Brain pericyte (primary cell): Measurements from ENCODE around the gene IQSEC1.
A peak's percentile ranks its signal among the peaks of the same experiment; 100 is the strongest.

ENCODE experiments used
- DNase-seq: peaks from one replicate; pipeline ENCODE4 v3.0.0-alpha.2; 2012; ENCODE audit warnings: low read depth, low spot score

Gene IQSEC1

DNA sequence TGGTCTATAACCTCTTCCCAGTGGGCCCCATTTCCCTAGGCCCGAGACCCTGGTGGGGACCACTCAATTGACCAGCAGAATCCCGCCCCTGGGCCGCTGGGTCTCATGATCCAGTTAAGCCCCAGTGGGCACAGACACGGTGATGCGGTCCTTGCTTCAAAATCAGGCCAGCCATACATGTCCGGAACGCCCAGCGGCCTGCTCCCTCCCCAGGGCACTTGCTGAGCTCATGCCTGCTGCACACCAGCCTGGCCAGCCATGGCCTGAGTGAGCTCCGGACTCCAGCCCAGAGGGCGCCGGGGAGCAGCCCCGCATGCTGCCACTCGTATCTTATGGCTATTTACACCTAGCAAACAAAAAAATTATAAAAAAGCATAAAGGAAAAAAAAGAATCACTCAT lies 34.4 kb upstream of the IQSEC1 start:
- DNase-seq = no peak

DNA sequence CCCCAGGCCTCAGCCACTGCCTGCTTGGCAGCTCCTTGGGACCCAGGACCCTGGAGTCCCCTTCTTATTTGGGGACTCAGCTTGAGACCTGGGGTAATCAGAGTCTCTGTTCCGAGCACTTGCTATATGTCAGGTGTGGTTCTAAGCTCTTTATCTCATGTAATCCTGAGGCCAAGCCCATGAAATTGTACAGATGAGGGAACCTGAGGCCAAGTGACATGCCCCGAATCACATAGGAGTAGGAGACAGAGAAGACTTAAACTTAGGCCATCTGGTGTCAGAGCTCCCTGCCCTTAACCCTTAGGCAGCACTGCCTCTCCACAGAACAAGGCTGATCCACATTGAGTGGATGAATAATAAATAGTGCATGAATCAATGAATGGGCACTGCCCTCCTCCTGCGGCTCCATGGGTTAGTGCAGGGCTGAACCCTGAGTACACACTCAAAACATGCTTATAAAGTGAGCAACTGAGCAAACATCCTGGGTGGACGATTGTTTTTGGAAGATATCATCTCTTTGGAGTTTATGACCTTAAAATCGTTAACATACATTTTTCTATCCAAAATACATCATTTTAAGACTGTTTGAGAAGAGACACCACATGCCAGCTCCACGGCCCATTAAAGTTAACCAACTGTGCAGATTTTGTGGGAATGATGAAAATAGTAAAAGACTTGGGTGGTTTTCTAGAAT lies 33.2 kb upstream of the IQSEC1 start:
- DNase-seq = no peak

DNA sequence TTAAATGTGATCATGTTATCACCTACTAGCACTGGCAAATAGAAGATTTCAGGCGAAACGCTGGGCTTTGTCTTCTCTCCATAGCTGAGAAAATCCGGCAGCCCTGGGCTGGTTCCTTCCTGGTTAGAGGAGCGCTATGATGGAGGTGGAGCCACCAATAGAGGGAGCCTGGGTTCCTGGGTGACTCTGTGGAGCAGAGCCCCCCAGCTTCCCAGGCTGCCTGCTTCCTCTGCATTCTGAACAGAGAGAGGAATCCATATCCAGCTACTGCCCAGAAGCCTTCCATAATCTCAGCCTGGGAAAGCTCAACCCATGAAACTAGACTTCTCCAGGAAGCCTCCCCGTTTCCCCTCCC lies 32.6 kb upstream of the IQSEC1 start:
- no peak for DNase-seq

DNA sequence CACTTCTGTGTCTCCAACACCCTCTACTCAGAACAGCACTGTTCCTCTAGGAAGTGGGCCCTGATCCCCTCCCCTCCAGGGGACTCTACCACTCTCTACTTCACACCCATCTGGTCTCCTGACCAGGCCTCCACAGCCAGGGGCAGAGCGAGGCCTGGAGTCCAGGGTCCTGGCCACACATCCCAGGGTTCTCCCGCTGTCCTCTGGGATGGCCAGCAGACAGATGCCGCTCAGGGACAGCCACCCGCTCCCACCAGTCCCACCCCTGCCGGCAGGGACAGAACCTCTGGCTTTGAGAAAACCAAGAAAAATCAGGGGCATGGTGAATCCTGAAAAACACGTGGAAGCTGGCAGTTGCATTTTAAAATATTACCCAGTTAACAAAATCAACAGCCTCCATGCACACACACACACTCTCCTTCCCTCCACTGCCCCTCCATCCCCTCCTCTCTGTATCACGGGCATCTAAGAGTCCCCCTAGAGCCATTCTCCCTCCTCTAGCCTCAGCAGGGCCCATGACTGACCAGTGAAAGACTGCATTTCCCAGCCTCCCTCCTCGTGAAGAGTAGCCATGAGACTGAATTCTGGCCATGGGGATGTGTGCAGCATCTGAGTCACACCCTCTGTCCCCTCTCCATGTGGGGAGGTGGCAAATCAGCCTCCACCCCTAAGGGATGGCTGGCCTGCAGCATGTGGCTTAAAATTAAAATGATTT lies 32.1 kb upstream of the IQSEC1 start:
- DNase-seq = no peak

DNA sequence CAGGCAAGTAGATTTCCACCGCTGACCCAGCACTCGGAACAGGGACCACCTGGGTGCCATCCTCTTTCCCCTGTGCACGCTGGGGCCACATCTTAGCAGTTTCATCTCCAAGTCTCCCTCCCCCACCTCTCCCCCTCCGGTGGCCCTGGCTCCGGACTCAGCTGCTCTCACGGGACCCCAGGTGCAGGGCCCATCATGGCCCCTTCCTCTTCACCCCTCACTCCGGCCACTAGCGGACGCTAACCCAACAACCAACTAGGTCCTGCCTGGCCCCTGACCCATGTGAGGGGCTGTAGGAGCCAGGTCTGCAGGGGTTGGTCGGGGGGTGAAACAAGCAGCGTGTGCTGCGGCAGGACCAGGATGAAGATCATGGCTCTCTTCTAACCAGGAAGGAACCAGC lies 31.3 kb upstream of the IQSEC1 start:
- no peak for DNase-seq

DNA sequence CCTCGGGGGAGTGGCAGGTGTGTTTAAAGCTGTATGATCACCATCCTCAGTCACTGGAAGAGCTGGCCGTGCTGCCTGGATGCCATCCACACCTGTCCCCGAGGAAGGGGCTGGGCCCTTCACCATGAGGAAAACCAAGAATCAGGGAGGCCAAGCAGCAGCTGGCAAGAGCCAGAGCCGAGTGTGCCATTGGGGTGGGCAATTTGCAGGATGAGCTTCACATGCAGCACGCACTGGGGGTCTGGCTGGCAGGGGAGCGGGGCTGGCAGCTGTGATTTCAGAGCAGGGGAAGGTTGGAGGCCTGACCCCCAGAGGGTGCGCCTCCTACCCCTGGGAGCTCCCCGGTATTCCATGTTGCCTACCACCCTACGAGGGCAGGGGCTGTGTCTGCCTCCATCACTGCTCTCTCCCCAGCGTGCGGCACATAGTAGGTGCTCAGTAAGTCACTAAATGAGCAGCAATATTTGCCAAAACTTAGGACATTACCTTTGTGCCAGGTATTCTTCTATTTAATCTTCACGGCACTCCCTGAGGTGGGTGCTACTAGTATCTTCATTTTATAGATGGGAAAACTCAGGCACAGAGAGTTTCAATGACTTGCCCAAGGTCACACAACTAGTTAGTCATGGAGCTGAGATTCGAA lies 30.3 kb upstream of the IQSEC1 start:
- DNase-seq = no peak

DNA sequence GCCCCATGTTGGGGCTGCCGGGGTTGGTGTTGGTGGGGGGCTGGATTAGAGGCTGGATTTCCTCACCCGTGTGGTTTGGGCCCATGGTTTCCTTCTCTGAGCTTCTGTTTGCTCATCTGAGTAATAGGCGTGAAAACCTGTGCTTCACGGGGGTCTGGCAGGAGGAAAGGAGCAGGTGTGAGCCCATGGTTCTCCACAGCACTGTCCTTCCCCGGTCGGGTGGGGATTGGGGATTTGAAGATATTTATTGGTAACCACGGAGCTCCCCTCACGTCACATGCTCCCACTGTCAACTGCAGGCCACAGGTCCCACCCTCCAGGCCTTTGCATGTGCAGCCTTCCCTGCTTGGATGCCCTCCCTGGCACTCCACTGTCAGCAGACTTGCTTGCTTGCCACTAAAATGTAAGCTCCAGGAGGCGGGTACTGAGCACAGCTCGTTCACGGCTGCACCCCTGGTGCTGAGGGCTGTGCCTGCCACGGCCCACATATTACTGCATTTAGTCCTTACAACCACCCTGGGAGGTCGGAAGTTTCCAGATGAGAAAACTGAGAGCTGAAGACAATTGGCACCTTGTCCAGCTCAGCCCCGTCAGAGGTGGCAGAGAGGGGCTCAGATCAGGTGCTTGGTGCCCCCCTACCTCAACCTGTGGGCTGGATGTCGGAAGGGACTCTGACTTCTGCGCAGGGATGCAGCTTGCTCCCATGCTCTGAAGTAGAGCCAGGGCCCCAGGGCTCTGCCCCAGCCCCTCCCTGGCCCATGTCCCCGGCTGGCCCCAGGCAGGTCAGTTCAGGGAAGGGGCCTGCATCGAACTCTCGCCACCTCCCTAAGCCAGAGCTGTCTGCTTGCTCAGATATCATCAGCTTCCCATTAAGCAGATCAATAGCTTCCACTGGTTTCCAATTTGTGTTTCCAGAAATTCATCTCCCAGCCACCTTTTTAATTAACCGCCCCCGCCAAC lies 29.4 kb upstream of the IQSEC1 start:
- no peak for DNase-seq

DNA sequence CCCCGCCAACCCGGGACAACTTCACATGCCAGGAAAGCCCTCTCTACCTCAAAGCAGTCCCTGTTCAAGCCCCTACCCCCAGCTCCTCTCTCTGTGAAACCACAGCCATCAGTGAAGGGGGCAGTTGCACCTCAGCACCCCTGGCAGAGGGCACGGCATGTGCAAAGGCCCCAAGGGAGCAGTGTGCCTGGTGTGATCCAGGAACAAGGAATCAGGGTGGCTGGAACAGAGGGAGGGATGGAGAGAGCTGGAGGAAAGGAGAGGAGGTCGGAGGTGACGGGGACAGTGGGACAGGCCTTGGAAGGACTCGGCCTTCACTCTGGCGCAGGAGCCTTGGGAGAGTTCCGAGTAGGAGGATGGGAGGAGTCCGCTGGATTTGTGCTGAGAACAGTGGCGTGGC lies 26.5 kb upstream of the IQSEC1 start:
- DNase-seq = no peak

DNA sequence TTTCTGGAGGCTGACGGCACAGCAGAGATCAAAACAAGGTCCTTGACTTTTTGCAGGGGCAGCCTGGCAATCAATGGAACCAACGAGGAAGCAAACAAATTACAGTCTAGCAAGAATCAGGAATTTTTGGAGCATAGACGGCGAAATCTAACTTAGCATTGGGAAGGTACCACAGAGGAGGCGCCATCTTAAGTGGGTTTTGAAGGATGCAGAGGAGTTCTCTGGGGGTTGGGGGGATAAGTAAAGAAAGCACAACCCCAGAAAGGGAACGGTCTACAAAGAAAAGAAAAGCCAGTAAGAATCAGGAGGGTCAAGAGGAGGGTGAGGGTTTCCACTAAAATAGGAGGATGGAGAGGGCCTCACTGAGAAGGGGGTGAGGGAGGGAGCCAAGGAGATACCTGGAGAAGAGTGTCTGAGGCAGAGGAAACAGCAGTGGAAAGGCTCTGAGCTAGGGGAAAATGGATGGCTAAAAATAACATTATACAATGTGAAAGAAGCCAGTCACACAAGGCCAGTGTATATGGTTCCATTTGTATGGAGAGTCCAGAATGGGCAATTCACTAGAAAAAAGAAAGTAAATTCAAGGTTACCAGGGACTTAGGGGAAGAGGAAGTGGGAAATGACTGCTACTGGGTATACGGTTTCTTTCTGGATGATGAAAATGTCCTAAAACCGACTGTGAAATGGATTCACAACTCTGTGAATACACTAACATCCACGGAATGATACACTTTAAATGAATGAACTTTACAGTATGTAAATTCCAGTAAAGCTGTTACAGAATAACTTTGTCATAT lies 25.2 kb upstream of the IQSEC1 start:
- no peak for DNase-seq

DNA sequence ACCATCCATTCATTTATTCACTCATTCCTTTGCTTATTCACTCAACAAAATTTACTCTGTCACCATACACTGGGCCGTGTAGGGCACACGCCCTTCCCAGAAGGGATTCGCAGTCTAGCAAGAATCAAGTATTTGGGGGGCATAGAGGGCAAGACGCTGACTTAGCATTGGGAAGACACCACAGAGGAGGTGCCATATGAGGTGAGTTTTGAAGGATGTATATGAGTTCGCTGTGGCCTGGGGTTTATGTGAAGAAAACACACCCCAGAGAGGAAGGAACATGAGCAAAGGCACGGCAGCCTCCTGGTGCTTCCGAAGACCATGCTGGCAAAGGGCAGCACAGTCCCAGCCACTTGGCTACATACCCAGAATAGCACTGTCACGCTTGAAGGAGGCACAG lies 23.1 kb upstream of the IQSEC1 start:
- DNase-seq = no peak

DNA sequence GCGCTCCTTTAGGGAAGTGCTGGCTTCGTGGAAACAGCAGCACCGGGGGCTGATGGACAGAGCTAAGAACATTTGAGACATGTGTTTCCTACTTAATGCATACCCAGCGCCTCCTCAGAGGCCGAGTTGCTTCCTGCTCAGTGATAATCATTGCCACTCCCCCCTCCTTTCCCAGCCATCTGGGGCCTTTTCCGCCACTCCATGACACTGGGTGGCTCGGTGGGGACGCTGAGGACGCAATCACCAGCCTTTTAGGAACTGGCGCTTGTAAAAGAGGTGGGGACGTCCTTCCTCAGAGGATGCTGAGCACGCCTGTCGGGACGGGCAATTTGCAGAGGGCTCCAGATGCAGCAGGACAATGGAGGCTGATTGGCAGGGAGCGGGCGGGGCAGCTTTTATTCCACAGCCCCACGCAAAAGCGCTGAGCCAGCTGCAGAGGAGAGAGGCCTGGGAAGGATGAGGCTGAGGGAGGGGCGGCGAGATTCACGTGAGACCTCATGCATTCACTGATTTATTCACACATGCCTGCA lies 22.2 kb upstream of the IQSEC1 start:
- no peak for DNase-seq

DNA sequence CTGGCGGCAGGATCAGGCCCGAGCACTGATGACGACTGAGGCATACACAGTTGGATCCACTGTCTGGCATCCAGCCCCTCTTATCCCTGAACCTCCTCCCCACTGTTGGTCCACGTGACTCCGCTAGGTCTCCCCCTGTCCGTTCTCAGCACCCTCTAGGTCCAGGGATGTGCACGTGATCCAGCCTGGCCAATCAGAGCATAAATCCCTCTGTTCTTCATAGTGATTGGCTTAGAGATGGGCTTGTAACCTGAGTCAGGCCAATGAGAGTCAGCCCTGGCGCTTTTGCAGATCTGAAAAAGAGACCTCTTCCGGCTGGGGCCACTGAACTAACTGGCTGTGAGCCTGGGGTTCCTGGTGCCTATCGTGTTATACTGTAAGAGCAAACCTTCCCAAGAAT lies 20.5 kb upstream of the IQSEC1 start:
- no peak for DNase-seq

DNA sequence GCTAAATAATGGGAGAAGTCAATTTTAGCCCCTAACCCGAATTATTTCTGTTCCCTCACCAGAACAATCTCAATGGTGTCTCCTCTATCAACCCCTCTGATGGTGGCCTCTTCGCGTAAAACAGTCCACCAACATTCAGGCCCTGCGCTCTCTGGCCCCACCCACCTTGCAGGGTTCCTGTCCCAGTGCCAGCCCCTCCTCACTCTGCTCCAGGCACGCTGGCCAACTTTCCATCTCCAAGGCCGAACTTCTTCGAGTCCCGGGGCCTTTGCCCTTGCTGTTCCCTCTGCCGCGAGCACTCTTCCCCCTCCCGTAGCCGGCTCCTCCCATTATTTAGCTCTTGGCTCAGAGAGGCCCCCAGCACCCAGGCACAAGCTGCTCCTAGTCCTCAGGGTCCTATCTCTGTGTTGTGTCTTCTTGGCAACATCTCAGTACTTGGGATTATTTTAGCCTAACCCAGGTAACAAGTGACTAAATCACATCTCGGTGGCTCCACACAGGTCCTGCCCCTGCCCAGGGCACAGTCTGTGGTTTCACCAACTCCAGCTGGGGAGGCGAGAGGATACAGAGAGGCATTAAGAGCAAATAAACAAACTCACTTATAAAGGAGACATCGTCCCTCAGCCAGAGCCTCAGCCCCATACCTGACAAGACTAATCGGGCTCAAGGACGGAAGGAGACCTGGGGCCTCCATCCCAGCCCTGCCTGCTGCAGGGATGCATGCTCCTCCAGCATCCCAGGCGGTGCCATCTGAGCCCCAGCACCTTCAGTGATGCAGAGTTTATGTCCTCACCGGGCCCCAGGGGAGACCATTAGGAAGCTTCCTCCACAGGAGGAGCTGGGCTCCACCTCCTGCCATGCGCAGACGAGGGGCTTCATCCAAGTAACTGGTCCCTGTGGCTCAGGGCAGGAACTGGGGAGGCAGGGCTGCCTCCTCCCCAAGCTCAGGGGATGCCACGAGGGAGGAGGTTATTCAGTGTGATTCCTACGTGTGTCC lies 19.7 kb upstream of the IQSEC1 start:
- DNase-seq = no peak

DNA sequence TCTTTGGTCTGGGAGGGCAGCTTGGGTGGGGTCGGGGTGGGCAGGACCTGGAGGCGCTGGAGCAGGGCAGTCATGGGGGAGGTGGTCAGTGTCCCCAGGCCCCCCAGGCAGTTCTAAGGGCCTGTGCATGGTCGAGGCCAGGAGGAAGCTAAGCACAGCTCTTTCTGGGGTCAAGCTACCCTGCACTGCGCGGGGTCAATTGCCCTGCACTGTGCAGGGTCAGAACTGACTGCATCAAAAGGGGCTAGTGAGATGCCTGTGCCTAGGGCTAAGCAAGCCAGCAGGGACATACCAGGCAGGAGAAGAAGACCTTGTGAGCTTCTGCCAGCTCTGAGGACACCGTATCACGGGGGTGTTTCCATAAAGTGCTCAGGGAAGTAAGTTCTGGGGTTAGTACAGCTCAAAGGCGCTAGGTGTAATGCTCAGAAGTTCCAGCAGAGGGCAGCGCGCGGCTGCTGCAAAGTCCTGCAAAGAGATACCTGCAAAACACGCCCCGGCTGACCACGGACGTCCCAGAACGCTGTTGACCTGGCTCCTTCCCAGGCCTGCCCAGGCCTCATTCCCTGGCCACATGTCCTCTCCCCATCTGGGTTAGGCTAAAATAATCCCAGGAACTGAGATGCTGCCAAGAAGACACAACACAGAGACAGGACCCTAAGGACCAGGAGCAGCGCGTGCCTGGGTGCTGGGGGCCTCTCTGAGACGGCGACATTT lies 18.8 kb upstream of the IQSEC1 start:
- DNase-seq = peak; percentile 26

DNA sequence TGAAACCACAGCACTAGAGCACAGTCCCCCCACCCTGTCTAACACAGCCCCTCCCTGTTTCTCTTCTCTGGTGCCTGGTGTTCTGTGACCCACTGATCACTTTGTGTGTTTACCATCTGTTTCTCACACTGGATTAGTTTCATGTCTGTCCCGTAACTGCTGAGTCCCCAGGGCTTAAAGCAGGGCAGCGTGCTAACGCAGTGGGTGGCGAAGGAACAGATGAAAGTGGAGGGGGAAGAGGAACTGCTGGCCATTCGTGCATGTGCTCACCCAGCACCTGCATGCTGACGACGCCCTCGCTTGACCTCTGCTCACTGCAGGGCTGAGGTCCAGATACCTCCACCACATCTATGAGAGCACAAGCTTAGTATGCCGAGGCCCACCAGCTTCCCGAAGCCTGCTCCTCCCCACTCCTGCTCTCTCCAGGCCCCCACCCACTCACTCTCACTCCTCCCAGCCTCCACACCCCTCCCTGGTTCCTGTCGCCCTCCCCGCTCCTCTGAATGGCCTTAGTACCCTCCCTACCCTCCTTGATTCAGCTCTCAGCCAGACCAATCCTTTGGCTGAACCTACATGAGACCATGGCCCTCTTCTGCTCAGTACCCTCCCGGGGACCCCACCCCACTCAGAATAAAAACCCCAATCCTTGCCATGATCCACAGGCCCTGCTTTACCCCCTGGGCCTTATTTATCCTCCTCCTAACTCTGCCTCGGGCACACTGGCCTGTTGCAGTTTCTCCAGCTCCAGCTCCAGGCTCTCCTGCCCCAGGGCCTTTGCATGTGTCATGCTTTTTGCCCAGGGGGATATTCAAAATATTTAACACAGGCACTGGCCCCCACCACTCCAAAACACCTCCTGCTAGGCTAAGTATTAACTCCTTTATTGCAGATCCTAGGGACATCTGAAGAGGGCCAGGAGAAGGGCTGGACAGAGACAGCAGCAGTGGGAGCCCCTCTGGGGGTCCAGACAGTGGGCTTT lies 15.1 kb upstream of the IQSEC1 start:
- DNase-seq = no peak

DNA sequence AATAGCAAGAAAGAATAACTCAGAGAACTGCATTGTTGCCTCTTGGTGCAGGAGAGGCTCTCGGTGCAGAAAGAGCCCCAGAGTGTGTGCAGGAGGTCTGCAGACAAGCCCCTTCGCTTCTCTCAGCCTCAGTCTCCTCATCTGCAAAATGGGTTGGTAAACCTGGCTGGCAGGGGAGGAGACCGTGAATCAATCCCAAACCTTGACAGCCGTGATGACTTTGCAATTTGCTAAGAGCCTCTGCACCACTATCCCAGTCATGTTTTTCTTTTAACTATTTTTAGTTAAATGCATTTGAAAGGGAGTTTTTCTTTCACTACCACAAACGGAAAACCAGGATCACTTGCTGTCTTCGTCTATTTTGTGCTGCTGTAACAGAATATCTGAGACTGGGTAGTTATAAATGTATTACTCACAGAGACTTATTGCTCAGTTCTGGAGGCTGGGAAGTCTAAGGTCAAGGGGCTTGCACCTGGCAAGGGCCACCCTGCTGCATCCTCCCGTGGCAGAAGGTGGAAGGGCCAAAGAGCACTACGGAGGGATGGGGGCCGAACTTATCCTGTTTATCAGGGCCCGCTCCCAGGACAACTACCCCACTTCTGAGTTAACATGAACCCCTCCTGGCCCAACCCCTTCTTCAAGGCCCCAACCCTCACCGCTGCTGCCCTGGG lies 14.2 kb upstream of the IQSEC1 start:
- no peak for DNase-seq

DNA sequence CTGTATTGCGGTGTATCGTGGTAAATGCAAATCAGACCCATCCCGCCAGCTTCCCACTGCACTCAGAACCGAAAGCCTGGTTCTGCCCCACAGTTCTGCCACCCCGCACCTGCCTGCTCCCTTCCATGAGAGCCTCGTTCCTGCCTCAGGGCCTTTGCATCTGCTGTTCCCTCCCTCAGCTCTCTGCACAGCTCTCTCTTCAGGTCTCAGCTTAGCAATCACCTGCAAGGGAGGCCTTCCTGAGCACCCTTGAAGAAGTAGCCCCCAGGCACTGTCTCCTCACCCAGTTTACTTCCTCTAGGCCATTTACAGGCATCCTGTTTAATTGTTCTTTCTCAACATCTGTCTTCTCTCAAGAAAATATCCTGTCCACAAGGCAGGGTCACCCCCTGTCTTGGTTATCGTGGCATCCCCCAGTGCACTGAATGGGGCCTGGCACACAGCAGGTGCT lies 13.3 kb upstream of the IQSEC1 start:
- DNase-seq = no peak
